TTC549 (cell line): ENCODE data around the gene HTRA3.

Experiments
- FAIRE-seq: peaks from 2 replicates; lab custom pipeline; 2012; peaks lifted over from hg19 to GRCh38; lab: Jason Lieb, UNC

Gene HTRA3

DNA sequence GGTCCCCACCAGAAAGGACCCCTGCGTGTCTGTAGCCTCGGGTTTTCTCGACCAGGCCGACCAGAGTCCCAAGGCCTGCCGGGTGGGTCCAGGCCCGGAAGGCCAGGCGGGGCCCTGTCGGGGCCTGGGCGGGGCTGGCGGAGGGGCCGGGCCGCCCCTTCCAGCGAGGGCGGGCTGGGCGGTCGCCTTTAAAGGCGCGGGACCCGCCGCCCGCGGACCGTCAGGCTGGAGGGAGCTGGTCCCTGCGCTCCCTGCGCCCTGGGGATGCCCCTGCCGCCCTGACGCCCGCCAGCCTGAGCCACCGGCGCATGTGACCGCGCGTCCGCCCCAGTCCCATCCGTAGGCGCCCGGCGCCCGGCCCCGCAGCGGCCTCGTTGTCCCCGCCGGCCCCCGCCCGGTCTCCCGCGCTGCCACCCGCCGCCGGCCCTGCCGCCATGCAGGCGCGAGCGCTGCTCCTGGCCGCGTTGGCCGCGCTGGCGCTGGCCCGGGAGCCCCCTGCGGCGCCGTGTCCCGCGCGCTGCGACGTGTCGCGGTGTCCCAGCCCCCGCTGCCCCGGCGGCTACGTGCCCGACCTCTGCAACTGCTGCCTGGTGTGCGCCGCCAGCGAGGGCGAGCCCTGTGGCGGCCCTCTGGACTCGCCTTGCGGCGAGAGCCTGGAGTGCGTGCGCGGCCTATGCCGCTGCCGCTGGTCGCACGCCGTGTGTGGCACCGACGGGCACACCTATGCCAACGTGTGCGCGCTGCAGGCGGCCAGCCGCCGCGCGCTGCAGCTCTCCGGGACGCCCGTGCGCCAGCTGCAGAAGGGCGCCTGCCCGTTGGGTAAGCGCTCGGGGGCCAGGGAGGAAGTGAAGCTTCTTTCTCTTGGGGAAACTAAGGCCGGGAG is at the start of gene HTRA3:
Gene HTRA3 (plus strand): TSS at position 220 of the 883 bp plus-strand sequence. CDS start 215 bp downstream, at position 435.
- no peak for FAIRE-seq

DNA sequence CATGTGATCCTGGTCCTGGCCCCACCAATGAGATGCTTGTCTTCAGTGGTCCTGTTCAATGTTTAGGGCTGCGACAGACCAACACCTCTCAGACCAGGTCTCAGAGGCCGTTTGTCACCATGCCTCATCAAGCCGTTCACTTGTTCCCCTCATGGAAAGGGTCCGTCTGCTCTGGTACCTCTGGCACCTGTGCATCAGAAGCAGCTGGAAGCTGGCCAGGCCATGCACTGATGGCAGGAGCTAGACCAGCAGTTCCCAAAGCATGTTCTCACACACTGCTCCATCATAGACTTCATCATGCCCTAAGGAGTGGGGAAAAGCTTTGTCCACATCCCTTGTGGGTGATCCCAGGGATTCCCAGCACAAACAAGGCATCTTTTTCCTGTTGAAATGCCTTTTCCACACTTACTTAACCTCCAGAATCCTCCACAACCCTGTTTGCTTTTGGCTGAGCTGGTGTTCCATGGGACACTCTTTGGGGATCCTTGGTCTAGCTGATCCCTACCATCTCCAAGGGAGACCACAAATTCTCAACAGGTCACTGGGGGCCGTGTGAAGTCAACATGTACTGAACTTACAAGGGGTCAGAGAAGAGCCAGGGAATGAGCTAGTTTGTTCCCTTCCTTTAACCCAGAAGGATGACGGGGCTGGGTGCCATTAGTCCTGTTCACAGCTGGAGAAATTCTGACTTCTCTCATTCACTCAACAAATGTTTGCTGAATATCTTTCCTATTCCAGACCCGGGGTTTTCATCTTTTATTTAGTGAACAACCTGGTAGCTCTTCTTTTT is 48.7 kb upstream of the HTRA3 start:
- FAIRE-seq, result no peak

DNA sequence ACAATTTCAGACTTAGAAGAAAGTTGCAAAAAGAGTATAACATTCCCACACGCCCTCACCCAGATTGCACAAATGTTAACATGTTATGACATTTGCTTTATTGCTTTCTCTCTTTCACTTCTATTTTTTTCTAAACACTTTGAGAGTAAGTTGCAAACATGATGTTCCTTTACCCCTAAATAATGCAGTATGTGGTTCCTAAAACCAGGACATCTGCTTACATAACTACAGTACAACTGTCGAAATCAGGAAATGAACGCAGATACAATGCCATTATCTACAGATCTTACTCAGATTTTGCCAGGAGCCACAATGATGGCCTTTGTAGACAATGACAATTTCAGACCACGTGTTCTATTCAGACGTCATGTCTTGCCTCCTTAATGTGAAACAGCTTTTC is 48.1 kb upstream of the HTRA3 start:
- FAIRE-seq, result no peak

DNA sequence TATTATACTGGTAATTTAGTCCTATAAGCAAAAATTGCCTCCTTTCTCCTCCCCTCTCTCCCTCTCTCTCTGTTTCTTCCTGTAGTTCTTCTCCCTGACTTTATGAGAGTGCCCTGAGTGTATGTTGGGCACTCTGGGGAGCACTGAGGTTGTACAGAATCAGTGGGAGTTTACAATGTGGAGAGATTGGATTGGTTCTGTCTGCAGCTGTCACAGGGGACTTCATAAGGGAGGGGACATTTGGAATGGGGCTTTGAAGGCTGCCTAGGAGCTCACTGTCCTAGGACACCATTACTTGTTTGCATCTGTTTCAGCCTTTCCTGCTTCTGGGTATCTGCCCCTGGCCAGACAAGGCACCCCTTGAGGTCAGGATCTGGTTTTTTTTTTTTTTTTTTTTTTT is 47.6 kb upstream of the HTRA3 start:
- FAIRE-seq, result no peak

DNA sequence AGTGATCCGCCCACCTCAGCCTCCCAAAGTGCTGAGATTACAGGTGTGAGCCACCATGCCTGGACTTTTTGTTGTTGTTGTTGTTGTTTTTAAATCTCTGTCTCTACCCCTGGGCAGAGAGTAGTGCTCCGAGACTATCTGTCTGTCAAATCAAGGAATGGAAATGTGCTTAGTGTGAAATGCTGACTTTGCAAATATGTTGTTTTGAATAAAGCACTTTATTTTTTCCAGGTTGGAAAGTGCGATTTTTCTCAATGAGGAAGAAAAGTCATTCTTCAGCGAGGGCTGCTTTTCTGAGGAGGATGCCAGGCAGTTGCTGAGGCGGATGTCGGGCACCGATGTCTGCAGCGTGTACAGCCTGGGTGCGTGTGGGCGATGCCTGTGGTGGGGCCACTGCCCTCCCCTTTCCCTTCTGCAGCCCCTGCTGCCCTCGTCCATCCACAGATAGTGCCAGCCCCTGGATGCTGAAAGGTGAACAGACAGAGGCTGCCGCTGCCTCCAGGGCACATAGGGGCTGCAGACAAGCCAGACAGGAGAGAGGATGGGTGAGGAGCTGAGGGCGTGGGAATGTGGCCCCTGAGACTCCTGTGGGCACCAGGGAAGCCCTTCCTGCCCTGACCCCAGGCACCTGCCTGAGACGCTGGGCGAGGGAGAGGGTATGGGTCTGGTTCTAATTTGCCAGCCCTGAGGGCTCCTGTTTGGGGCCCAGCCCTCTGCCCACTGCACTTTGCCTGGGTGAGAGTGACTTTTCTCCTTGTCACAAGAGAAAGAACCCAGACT is 46.8 kb upstream of the HTRA3 start:
- no peak for FAIRE-seq

DNA sequence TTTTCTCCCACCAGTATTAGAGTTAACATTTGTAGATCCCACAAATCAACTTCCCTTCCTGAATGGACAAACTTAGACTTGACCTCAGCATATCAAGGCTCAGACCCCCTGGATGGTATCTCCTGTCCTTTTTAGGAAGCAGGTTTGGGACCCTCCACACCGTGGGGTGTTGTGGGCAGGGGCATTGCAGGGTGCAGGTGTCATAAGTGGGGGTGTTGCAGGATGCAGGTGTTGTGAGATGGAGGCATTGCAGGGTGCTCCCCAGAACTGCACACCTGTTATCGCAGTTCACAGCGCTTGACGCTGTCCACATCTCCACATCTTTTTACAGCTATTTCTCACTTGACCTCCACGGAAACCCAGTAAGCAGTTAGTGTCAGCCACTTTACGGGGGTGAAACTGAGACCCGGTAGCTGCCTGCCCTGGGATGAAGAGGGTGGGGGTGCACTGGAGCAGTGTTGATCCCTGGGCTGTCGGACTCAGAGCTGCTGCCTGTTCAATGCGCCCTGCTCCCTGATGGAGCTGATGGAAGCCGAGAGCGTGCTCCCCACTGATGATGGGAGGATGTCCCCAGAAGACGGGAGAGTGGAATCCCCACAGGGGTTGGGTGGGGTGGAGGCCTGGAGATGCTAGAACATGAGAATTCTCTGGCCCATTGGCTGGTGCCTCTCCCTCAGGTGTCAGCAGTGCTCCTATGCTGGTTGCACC is 45.1 kb upstream of the HTRA3 start:
- no peak for FAIRE-seq

DNA sequence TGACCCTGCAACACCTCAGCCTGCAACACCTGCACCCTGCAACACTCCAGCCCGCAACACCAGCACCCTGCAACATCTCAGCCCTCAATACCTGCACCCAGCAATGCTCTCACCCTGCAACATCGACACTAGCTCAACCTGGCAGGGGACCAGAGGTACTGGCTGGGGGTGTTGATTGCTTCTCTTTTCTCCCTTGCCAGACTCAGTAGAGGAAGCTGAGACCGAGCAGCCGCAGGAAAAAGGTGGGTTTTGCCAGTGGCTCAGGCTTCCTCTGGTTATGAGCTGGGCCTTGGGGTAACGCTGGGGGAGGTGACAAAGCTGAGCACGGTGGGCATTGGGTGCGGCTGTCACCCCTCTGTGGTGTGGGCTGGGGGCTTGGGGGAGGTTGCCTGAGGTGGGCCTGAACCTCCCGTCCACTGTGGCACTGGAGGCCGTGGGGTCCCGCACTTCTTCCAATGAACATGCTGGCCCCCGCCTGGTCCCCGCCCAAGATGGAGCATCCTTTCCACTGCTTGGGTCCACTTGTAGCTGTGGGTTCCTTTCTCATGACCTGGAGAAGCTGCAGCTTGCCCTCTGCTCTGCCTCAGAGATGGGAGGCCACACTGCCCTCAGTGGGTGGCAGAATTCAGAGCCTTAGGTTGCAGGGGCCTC is 44.5 kb upstream of the HTRA3 start:
- FAIRE-seq, result no peak

DNA sequence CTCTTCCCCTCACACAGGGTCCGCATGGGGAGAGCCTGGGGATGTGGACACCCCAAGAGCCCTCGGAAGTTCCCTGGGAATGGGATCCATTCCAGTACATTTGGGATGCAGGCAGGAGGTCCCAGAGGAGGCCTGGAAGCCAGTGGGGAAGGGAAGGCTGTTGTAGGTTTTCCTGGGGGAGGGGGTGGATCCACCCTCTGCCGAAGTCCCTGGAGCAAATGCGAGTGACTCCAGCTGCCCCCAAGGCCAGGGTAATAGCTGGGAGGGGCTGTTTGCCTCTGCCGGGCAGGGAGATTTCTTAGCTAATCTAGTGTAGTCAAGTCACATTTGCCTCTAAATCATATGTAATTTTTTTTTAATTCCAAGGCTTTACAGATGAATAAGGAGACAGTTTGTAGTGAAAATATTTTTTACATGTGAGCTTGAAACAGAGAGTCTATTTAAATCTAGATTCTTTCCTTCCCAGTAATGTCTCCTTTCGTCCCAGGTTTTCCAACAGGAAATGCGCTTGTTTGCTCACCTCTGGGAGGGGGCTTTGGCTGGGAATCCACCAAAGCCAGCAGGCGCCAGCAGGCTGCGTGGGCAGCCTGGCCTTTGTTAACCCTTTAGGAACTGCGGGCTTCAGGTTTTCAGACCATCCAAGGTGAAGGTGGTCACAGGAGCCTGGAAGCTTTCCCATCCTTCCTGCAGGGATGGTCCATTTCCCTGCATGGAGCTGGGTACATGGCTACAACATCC is 43.7 kb upstream of the HTRA3 start:
- no peak for FAIRE-seq

DNA sequence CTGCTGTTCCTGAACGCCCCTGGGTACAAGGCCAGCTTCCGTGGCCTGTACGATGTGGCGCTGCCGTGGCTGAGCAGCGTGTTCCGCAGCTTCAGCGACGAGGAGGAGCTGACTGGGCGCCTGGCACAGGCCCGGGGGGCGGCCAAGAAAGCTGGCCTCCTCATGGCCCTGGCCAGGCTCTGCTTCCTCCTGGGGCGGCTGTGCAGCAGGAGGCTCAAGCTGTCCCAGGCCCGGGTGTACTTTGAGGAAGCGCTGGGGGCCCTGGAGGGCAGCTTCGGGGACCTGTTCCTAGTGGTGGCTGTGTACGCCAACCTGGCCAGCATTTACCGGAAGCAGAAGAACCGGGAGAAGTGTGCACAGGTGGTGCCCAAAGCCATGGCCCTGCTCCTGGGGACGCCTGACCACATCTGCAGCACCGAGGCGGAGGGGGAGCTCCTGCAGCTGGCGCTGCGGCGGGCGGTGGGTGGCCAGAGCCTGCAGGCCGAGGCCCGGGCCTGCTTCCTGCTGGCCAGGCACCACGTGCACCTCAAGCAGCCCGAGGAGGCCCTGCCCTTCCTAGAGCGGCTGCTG is 42.3 kb upstream of the HTRA3 start:
- no peak for FAIRE-seq

DNA sequence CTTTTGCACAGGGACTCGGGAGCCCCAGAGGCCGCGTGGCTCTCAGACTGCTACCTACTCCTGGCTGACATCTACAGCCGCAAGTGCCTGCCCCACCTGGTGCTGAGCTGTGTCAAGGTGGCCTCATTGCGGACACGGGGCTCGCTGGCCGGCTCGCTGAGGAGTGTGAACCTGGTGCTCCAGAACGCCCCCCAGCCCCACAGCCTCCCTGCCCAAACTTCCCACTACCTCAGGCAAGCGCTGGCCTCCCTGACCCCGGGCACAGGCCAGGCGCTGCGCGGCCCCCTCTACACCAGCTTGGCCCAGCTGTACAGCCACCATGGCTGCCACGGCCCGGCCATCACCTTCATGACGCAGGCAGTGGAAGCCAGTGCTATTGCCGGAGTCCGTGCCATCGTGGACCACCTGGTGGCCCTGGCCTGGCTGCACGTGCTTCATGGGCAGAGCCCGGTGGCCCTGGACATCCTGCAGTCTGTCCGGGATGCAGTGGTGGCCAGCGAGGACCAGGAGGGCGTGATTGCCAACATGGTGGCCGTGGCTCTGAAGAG is 41.7 kb upstream of the HTRA3 start:
- no peak for FAIRE-seq

DNA sequence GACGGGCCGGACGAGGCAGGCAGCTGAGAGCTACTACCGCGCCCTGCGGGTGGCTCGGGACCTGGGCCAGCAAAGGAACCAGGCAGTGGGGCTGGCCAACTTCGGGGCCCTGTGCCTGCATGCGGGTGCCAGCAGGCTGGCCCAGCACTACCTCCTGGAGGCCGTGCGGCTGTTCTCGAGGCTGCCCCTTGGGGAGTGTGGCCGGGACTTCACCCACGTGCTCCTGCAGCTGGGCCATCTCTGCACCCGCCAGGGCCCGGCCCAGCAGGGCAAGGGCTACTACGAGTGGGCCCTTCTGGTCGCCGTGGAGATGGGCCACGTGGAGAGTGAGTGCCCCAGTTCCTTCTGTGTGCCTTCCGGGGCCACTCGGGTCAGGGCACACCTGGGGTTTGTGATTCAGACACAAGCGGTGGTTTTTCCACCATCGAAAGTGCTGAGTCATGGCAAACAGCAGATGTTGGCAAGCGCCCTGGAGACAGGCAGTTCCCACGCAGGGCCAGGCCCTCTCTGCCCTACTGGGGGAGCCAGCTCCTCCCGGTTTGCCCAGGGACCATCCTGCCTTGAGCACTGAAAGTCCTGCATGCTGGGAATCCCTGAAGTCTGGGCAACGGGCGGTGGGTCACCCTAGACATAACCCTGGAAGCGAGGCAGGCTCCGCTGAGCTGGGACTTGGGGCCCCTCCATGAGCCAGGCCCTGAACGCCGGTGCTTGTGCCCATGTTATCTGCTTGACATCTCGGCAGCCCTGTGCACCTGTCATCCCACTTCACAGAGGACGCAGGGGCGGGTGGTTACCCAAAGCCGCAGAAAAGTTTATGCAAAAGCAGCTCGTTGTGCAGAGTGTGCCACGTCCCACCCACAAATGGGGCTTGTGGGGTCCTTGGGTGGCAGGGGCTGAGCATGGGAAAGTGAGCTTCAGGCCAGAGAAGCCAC is 41.0 kb upstream of the HTRA3 start:
- no peak for FAIRE-seq

DNA sequence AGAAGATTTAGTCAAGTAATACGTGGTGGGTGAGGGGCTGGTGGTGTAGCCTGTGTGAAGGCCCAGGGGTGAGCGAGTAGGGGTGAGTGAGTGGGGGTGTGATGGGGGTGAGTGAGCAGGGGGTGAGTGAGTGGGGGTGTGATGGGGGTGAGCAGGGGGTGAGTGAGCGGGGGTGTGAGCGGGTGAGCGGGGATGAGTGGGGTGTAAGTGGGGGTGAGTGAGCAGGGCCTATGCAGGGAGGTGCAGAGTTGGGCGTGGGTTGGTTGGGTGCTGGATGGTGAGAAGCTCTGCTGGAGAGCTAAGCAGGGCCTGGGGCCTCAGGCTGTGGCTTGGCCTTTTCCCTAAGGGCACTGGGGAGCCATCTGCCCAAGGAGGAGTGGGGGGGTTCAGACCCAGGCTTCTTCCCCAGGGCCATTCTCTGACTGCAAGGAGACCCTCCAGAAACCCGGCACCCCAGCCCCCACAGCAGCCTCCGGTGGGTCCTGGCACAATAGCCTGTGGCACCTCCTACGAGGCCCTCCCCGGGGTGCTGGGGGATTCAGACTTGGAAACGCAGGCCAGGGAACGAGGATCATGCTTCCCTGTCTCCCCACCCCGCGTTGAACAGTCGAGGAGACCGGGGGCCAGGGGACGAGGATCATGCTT is 40.1 kb upstream of the HTRA3 start:
- no peak for FAIRE-seq

DNA sequence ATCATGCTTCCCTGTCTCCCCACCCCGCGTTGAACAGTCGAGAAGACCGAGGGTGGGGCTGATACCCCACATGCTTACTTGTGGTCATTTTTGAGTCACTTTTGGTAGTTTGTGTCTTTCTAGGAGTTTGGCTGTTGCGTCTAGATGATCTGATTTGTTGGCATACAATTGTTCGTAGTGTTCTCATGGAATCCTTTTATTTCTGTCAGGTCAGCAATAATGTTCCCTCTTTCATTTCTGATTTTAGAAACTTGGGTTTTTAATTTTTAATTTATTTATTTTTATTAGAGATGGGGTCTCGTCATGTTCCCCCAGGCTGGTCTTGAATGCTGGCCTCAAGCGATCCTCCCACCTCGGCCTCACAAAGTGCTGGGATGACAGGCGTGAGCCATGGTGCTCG is 39.5 kb upstream of the HTRA3 start:
- FAIRE-seq, result no peak

DNA sequence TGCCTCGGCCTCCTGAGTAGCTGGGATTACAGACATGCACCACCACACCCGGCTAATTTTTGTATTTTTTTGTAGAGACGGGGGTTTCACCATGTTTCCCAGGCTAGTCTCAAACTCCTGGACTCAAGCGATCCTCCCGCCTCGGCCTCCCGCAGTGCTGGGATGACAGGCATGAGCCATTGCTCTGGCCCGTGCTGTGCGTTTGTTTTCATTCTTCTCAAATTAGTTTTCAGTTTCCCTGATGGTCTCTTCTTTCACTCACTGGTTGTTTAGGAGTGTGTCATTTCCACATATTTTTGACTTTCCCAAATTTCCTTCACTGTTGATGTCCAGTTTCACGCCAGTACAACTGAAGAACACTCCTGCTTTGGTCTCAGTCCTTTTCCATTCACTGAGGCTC is 38.7 kb upstream of the HTRA3 start:
- no peak for FAIRE-seq

DNA sequence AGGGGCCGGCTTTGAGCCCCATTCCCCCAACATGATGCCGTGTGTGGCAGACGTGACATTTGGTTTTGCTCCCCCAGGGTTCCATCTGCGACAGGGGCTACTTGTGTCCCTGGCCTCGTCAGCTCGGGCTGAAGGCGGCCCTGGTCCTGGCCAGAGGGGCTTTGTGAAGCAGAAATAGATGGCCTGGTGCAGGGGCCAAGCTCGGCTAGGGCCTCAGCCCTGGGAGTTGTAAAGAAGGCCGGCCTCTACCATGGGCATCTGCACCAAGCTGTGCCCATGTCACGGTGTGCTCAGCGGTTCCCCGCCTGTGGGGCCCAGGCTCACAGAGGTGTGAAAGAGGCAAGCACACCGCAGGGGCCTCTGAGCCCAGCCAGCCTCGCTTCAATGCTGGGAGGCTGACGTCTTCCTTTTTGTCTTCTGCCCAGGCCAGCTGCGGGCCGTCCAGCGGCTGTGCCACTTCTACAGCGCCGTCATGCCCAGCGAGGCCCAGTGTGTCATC is 38.0 kb upstream of the HTRA3 start:
- no peak for FAIRE-seq

DNA sequence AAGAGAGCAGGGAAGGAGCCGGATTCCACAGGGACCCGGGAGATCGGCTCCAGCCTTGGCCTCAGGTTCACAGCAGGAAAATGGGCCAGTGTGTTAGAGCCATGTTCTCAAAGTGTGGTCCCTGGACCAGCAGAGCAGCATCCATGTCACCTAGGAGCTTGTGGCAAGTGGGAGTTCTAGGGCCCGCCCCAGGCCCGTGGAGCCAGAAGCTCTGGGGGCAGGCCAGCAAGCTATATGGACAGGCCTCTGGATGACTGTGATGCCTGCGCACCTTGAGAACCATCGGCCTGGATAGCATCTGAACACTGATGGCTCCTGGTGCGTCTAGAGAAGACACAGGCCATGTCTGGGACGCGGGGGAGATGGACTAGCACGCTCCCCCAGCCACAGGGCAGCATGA is 36.8 kb upstream of the HTRA3 start:
- no peak for FAIRE-seq

DNA sequence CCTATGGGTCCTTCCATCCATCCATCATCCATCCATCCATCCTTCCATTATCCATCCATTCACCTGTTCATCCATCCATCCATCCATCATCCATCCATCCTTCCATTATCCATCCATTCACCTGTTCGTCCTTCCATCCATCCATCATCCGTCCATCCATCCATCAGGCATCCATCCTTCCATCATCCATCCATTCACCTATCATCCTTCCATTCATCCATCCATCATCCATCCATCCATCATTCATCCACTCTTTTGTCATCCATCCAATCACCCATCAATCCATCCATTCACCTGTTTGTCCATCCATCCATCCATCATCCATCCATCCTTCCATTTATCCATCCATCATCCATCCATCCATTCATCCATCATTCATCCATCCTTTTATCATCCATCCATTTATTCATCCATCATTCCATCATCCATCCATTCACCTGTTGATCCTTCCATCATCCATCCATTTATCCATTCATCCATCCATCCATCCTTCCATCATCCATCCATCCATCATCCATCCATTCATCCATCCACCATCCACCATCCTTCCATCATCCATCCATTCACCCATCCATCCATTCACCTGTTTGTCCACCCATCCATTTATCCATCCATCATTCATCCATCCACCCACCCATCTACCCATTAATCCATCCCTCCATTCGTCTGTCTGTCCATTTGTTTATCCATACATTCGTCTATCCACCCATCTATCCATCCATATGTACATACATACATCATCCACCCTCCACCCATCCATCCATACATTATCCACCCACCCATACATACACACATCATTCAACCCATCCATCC is 35.7 kb upstream of the HTRA3 start:
- no peak for FAIRE-seq
